SK-N-SH treated with all-trans-retinoic acid at 6 μM for 48 hours (cell line): Measurements from ENCODE around the gene TNFRSF12A.

Experiments
- CSDC2 ChIP-seq: fragments of 250-450 bp; sonication (Bioruptor Pico); IDR thresholded peaks from 2 replicates; pipeline ENCODE4 v1.5.0; 2020; ENCODE audit warnings: mild to moderate bottlenecking, moderate library complexity
- ISL1 ChIP-seq: fragments of 250-450 bp; sonication (Bioruptor Pico); IDR thresholded peaks from 2 replicates; pipeline ENCODE4 v2.1.2; 2022; ENCODE audit warnings: mild to moderate bottlenecking, moderate library complexity
- POU6F1 ChIP-seq: fragments of 250-450 bp; sonication (Bioruptor Pico); IDR thresholded peaks from 2 replicates; pipeline ENCODE4 v1.8.0; 2021; ENCODE audit warnings: low read depth, mild to moderate bottlenecking, moderate library complexity, borderline replicate concordance
- RARB ChIP-seq: fragments of 250-450 bp; sonication (Bioruptor Pico); IDR thresholded peaks from 2 replicates; pipeline ENCODE4 v1.8.0; 2021; ENCODE audit warnings: mild to moderate bottlenecking, moderate library complexity
- TOX ChIP-seq: fragments of 250-450 bp; sonication (Bioruptor Pico); IDR thresholded peaks from 2 replicates; pipeline ENCODE4 v1.8.0; 2021; ENCODE audit warnings: mild to moderate bottlenecking, moderate library complexity, borderline replicate concordance
- TSHZ2 ChIP-seq: fragments of 250-450 bp; sonication (Bioruptor Pico); IDR thresholded peaks from 2 replicates; pipeline ENCODE4 v1.5.0; 2020; ENCODE audit warnings: mild to moderate bottlenecking, moderate library complexity
- ZFP3 ChIP-seq: fragments of 250-450 bp; sonication (Bioruptor Pico); IDR thresholded peaks from 2 replicates; pipeline ENCODE4 v1.5.0; 2020; ENCODE audit warnings: mild to moderate bottlenecking, moderate library complexity
- ZNF565 ChIP-seq: fragments of 450-650 bp; formaldehyde crosslinking; conservative IDR thresholded peaks from 2 replicates; pipeline ENCODE4 v1.5.0; 2020; ENCODE audit warnings: low read depth, mild to moderate bottlenecking, moderate library complexity

- TF ChIP-seq TSHZ2 (CRISPR knock-in tag) = no peak
- TF ChIP-seq ISL1 (CRISPR knock-in tag) = no peak
- no peak for TF ChIP-seq ZNF565
- no peak for TF ChIP-seq TOX (CRISPR knock-in tag)
- no peak for TF ChIP-seq POU6F1 (CRISPR knock-in tag)
- TF ChIP-seq ZFP3 (CRISPR knock-in tag) = no peak
- no peak for TF ChIP-seq RARB (CRISPR knock-in tag)
- TF ChIP-seq CSDC2 = no peak
Measured at GRCh38 chr16:2987286-2987685, 32.9 kb upstream of the TNFRSF12A start.
